Fibroblast of pulmonary artery (primary cell): Measurements from ENCODE around the gene NXPE1.

Experiments used
- DNase-seq: peaks from one replicate; pipeline ENCODE4 v3.0.0-alpha.2; 2010; ENCODE audit warnings: low read depth
- H3K4me3 ChIP-seq: replicated peaks from 2 replicates; pipeline ENCODE4 v1.5.1; 2011; ENCODE audit warnings: low read depth, mild to moderate bottlenecking, control low read depth, low read length, moderate library complexity
- TF ChIP-seq, protein P1 (sequence below): IDR thresholded peaks from 2 replicates; pipeline ENCODE4 v1.5.1; 2011; ENCODE audit warnings: mild to moderate bottlenecking, control low read depth, low read length, inconsistent platforms; ENCODE audit errors: missing control alignments

Gene NXPE1

DNA sequence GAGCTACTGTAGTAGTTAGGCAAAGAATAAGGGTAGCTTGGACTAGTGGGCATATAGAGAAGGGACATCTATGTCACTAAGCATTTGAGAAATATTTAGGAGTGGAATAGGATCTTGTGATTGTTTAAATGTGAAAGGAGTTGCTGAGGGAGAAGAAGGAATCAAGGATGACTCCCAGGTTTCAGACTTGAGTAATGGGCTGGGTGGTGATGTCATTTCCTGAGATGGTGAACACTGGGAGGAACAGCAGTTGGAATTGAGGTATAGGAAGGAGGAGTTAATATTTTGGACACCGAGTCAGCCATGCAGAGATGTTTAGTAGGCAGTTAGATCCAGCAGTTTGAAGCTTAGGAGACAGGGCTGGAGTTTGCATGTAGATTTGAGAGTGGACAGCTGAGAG, 80.3 kb downstream of the NXPE1 start:
- no peak overlapping the region for H3K4me3 ChIP-seq
- peak; percentile 13 for DNase-seq
- TF ChIP-seq, protein P1, sequence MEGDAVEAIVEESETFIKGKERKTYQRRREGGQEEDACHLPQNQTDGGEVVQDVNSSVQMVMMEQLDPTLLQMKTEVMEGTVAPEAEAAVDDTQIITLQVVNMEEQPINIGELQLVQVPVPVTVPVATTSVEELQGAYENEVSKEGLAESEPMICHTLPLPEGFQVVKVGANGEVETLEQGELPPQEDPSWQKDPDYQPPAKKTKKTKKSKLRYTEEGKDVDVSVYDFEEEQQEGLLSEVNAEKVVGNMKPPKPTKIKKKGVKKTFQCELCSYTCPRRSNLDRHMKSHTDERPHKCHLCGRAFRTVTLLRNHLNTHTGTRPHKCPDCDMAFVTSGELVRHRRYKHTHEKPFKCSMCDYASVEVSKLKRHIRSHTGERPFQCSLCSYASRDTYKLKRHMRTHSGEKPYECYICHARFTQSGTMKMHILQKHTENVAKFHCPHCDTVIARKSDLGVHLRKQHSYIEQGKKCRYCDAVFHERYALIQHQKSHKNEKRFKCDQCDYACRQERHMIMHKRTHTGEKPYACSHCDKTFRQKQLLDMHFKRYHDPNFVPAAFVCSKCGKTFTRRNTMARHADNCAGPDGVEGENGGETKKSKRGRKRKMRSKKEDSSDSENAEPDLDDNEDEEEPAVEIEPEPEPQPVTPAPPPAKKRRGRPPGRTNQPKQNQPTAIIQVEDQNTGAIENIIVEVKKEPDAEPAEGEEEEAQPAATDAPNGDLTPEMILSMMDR: no peak

DNA sequence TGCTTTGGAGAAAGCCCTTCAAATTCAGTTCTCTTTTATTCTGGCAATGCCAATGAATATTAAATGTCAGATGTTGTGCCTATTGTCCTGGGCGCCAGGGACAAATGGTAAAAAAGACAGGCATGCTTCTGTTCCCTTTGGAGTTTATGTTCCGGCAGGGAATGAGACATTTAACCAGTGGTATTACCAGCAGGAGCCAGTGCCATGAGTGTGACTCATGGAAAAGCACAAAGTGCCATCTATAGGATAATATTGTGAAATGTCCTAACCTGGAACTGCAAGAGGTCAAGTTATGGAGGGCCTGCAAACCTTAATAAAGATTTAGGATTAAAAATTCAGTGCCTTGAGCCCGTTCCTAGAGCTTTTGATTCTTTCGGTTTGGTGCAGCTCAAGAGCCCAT, 80.9 kb downstream of the NXPE1 start:
- DNase-seq: peak; percentile 14
- TF ChIP-seq, protein P1: no peak
- H3K4me3 ChIP-seq: no peak overlapping the region

DNA sequence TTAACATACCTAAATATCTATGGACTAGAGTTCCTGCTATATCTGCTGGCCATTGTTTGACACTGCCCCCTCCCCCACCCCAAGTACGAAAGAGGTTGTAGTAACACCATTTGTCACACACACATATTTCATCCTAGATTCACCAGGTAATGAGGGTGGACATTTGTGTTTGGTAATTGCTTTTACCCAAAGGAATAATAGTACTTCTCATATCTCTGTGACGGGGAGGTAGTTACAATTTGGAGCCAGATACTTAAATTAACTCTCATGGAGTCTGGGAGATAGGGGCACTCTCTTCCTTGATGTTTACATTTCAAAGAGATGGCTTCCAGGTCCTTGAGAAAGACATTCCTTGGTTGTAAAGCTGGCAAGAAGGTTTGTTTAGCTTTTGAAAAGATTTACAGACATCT, 81.7 kb downstream of the NXPE1 start:
- no peak overlapping the region for H3K4me3 ChIP-seq
- DNase-seq: no peak
- TF ChIP-seq, protein P1: no peak

DNA sequence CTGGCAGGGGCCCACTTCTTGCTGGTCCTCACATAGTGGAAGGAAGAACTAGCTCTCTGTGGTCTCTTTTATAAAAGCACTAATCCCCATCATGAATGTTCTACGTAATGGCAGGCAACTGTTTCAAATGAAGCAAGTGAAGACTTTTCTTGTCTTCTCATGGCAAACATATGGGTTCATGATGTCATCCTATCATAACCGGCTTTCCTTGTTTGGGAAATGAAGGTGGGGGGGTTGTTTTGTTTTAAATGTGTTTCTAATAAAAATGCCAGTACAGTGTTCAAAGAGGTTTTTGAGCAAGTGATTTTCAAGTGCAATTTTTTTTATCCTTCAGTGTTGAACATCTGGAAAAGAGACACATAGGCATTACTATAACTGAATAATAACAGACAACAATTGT, 87.0 kb downstream of the NXPE1 start:
- TF ChIP-seq, protein P1: no peak
- no peak overlapping the region for H3K4me3 ChIP-seq
- no peak for DNase-seq
